Fibroblast of mammary gland (primary cell): ENCODE results near the gene ACHE.

ENCODE experiments used
- DNase-seq: peaks from one replicate; pipeline ENCODE4 v3.0.0-alpha.2; 2010; ENCODE audit warnings: low read depth
- H3K4me3 ChIP-seq: 2 replicates; pipeline ENCODE4 v1.5.1; 2011; ENCODE audit warnings: low read depth, mild to moderate bottlenecking, low read length, moderate library complexity; ENCODE audit not compliant: control insufficient read depth
- CTCF ChIP-seq: conservative IDR thresholded peaks from 2 replicates; pipeline ENCODE4 v1.5.1; 2011; ENCODE audit warnings: low read depth, low read length, inconsistent platforms; ENCODE audit not compliant: control insufficient read depth, insufficient read depth

The ACHE gene

GRCh38 chr7:100902638-100903037 lies 7.0 kb upstream of the ACHE start:
- TF ChIP-seq CTCF: no peak
- H3K4me3 ChIP-seq: no peak overlapping the region
- no peak for DNase-seq

GRCh38 chr7:100901921-100902332 lies 6.2 kb upstream of the ACHE start:
- DNase-seq: no peak
- no peak overlapping the region for H3K4me3 ChIP-seq
- TF ChIP-seq CTCF: no peak

DNA sequence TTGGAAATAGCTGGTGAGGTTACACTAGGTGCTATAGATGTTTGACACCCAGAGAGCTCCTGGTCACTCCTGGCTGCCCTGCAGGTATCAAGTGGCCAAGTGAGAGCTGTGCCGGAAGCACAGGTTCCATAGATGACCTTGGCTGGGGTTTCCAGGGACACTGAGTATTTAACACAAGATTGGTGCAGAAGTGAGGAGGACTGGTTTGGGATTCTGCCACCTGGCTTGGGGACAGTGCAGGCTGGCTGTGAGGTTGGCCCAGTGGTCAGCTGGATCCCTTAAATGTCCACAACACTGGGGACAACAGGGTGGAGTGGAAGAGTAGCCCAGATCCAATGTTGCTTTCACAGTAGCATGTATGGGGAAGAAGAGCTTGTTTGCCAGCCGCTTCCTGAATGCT lies 5.3 kb upstream of the ACHE start:
- no peak for TF ChIP-seq CTCF
- DNase-seq: no peak
- H3K4me3 ChIP-seq: no peak overlapping the region

- TF ChIP-seq CTCF: no peak
- no peak for DNase-seq
- H3K4me3 ChIP-seq: no peak overlapping the region
Observed at GRCh38 chr7:100899432-100899831, 3.7 kb upstream of the ACHE start.

- TF ChIP-seq CTCF: no peak
- no peak for DNase-seq
- no peak overlapping the region for H3K4me3 ChIP-seq
Observed at GRCh38 chr7:100897772-100898454, 2.2 kb upstream of the ACHE start.

DNA sequence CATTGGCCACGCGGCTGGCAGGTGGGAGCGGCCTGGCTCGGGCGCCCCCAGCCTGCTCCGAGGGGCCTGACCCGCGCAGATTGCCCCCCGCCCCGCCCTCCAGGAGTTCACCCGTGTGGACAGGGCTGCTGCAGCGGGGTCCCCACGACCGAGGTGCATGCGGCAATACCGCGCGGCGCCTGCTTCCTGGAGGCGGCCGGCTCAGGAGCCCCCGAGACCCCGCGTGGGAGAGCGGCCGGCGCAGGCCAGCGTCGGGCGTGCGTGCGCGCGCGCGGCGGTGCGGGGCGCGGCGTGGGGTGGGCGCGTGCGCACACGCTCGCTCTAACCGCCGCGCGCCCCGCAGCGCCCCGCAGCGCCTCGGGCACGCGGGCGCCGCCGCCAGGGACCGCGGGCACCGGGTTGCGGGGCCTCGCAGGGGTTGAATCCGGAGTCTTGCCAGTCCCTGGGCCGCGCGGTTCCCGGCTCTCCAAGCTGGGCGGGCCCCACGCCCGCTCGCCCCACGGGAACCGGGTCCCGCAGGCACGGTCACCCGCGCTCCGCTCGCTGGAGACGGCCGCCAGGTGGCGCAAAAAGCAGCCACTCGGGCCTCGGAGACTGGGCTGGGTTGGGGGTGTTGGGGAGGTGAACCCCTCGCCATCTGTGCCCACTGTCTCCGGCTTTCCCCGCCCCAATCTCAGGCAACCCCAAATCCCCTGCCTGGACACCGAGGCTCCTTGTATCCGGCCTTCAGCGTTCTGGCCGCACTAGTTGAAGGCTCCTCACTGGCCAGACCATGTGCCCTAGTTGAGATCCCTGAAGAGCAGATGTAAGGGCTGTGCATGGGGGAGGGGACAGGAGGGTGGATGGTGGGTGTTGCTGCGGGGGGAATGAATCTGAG lies 1.3 kb upstream of the ACHE start:
- peak; percentile 38 for TF ChIP-seq CTCF
- H3K4me3 ChIP-seq: no peak overlapping the region
- no peak for DNase-seq
